HepG2 (cell line): Measurements from ENCODE around the gene PEAR1. TPM values are rescaled to one million over a fixed set of nuclear protein-coding genes. Genes with fewer than 3 reads are reported as not detected.

Experiments used
- ATAC-seq: fragments of 200-7000 bp; cut with Tn5 transposase; 3 replicates; pipeline ENCODE4 v1.9.1; 2020; ENCODE audit warnings: mild to moderate bottlenecking, moderate library complexity
- BruUV-seq: library from RNA; stranded (reverse); fragments of 400-500 nt; replicated peaks from 2 replicates; lab custom pipeline; 2021; lab: Mats Ljungman, UMichigan
- CTCF ChIA-PET: fragments of 300-600 bp; formaldehyde crosslinking; extraction: SDS; loops from one replicate; lab custom pipeline; 2021; ENCODE audit warnings: low total read pairs, inconsistent platforms, low intra/inter-chr PET ratio; lab: Yijun Ruan, JAX
- POLR2A ChIA-PET: fragments of 350-600 bp; sonication (Branson Sonifier 250); formaldehyde crosslinking; loops from one replicate; lab custom pipeline; 2020; ENCODE audit warnings: antibody characterized with exemption, inconsistent platforms; lab: Yijun Ruan, JAX
- DNase-seq: peaks from one replicate; pipeline ENCODE4 v3.0.0-alpha.2; 2015; ENCODE audit warnings: low spot score
- FAIRE-seq: peaks from 3 replicates; lab custom pipeline; 2011; peaks lifted over from hg19 to GRCh38; lab: Jason Lieb, UNC
- H2AFZ ChIP-seq: one replicate; pipeline ENCODE4 v1.6.1; 2011; ENCODE audit warnings: low read length, inconsistent platforms
- H3K27ac ChIP-seq: fragments of 300-600 bp; 3 replicates; pipeline ENCODE4 v1.8.0; 2011; ENCODE audit warnings: mixed run types, mild to moderate bottlenecking, mixed read lengths, low read length, inconsistent platforms; ENCODE audit not compliant: insufficient read depth; ENCODE audit errors: extremely low read length
- H3K27me3 ChIP-seq, 2 experiments: fragments of 200-600 bp in 1 of 2; 2 replicates in 1 of 2; 3 replicates in 1 of 2; pipeline versions ENCODE4 v1.6.0 to v1.8.0; 2011; ENCODE audit warnings: low read length in 2 of 2, mild to moderate bottlenecking in 2 of 2, moderate library complexity in 2 of 2, inconsistent platforms in 1 of 2; ENCODE audit not compliant: insufficient read depth in 2 of 2, control insufficient read depth in 1 of 2
- H3K36me3 ChIP-seq, 2 experiments: fragments of 200-600 bp in 1 of 2; replicated peaks in 1 of 2; 2 replicates in 1 of 2; 3 replicates in 1 of 2; pipeline versions ENCODE4 v1.5.1 to v1.8.0; 2011; ENCODE audit warnings: low read length in 2 of 2, inconsistent platforms in 1 of 2; ENCODE audit not compliant: insufficient read depth in 2 of 2, control insufficient read depth in 1 of 2
- H3K4me1 ChIP-seq: 2 replicates; pipeline ENCODE4 v1.5.1; 2012; ENCODE audit warnings: low read length, inconsistent platforms; ENCODE audit not compliant: insufficient read depth
- H3K4me2 ChIP-seq: 2 replicates; pipeline ENCODE4 v1.6.0; 2011; ENCODE audit warnings: low read depth, low read length, inconsistent platforms
- H3K4me3 ChIP-seq, 3 experiments: fragments of 200-600 bp in 1 of 3; sonication (generic), shearing (Covaris generic) in 1 of 3; replicated peaks in 1 of 3; 2 replicates each; pipeline ENCODE4 v1.5.1; 2011 to 2016; ENCODE audit warnings: low read length in 3 of 3, inconsistent platforms in 2 of 3, low read depth in 2 of 3, mild to moderate bottlenecking in 2 of 3, control low read depth in 1 of 3, mixed read lengths in 1 of 3; ENCODE audit not compliant: insufficient read depth in 1 of 3
- H3K79me2 ChIP-seq: one replicate; pipeline ENCODE4 v1.6.1; 2011; ENCODE audit warnings: low read length, inconsistent platforms; ENCODE audit not compliant: insufficient read depth
- H3K9ac ChIP-seq: 2 replicates; pipeline ENCODE4 v1.6.0; 2011; ENCODE audit warnings: mild to moderate bottlenecking, low read depth, low read length, inconsistent platforms; ENCODE audit not compliant: insufficient read depth
- H3K9me3 ChIP-seq: 2 replicates; pipeline ENCODE4 v1.5.1; 2012; ENCODE audit warnings: mild to moderate bottlenecking, low read length
- H4K20me1 ChIP-seq: 2 replicates; pipeline ENCODE4 v1.6.0; 2011; ENCODE audit warnings: inconsistent platforms, mild to moderate bottlenecking, low read length, moderate library complexity; ENCODE audit not compliant: insufficient read depth
- AKNA ChIP-seq: sonication (generic); formaldehyde crosslinking; IDR thresholded peaks from 2 replicates; pipeline ENCODE4 v1.4.0; 2020; ENCODE audit warnings: missing genetic modification reagents, borderline replicate concordance
- GMEB1 ChIP-seq: sonication (generic); formaldehyde crosslinking; IDR thresholded peaks from 2 replicates; pipeline ENCODE4 v1.5.1; 2020; ENCODE audit warnings: missing genetic modification reagents, mild to moderate bottlenecking, borderline replicate concordance
- ZFP36 ChIP-seq: fragments of 150-350 bp; IDR thresholded peaks from 2 replicates; pipeline ENCODE4 v1.6.1; 2018; ENCODE audit warnings: borderline replicate concordance, low read length, low read depth; ENCODE audit not compliant: partially characterized antibody
- ZNF768 ChIP-seq: sonication (generic); formaldehyde crosslinking; IDR thresholded peaks from 2 replicates; pipeline ENCODE4 v1.4.0; 2020; ENCODE audit warnings: missing genetic modification reagents
- WGBS: methylation state at CpG from one replicate; pipeline ENCODE4 v1.1.6; 2017; ENCODE audit warnings: low lambda C conversion rate; 5-methylcytosine and 5-hydroxymethylcytosine counted together
- in situ Hi-C: cut with HindIII; loops from 2 replicates; pipeline ENCODE4 v1.10.0; 2017; ENCODE audit warnings: low pct_unique_long_range_greater_than_20kb; ENCODE audit not compliant: extremely low pct_ligation_motif_present
- intact Hi-C: fragments of 100-400 bp; cut with micrococcal nuclease; formaldehyde crosslinking; loops from one replicate; pipeline ENCODE4 v1.10.0; 2022; ENCODE audit not compliant: unreplicated experiment
- polyA plus RNA-seq, 8 experiments: library from polyadenylated mRNA; depleted of rRNA in 3 of 8; stranded (reverse) in 7 of 8; unstranded in 1 of 8; fragments of >200 nt; fragmentation: Illumina TruSeq in 4 of 8; extraction: Trizol in 4 of 8; gene quantifications; 2 replicates each; pipeline versions ENCODE4 v1.2.1 to v1.2.3, GENCODE V29; 2011 to 2016; ENCODE audit warnings: low read depth in 4 of 8, missing spikeins in 1 of 8, mixed read lengths in 1 of 8; ENCODE audit not compliant: insufficient read depth in 1 of 8
- total RNA-seq, 5 experiments: library from RNA; depleted of rRNA; stranded (reverse); fragments of >200 nt; fragmentation: Illumina TruSeq; extraction: Trizol; gene quantifications; 2 replicates each; pipeline ENCODE4 v1.2.3, GENCODE V29; 2016; ENCODE audit warnings: low read depth in 1 of 5

The PEAR1 gene
- total and polyA plus RNA-seq, 2 of the 13 experiments (the other 11 are each of a cell fraction or from before 2014, with no cell fraction given): 0.27 to 0.41 TPM

- FAIRE-seq (no peak), ATAC-seq (no peak), DNase-seq (no peak)
- Histone ChIP-seq H3K27me3 (peaks cover 10 to 79% of the 10 kb centered on the region in 2 experiments), H3K9me3 (no peaks in the 10 kb centered on the region), H2AFZ (no peak overlapping the region), H4K20me1 (no peaks in the 10 kb centered on the region), H3K9ac (no peak overlapping the region), H3K4me3 (no peak overlapping the region), H3K36me3 (no peaks in the 10 kb centered on the region), H3K4me2 (no peak overlapping the region), H3K4me1 (no peaks in the 10 kb centered on the region), H3K79me2 (no peaks in the 10 kb centered on the region), H3K27ac (no peak overlapping the region)
- ChIA-PET CTCF (no interaction called here), POLR2A (no interaction called here)
- 0% methylated on average over 1 of the region's 1 CpG for WGBS
- in situ Hi-C loops (no loop called here), intact Hi-C loops (no loop called here)
- BruUV-seq: no TSS peak
- peak; percentile 23; the same call in 1 of the 2 replicates for TF ChIP-seq ZNF768
- no peak for TF ChIP-seq AKNA (CRISPR knock-in tag)
Observed at GRCh38 chr1:156885314-156885713, 8.2 kb upstream of the PEAR1 start.

GRCh38 chr1:156885880-156886355, 7.6 kb upstream of the PEAR1 start:
- Histone ChIP-seq H3K36me3 (no peaks in the 10 kb centered on the region), H3K4me3 (no peak overlapping the region), H3K4me1 (no peaks in the 10 kb centered on the region), H3K79me2 (no peaks in the 10 kb centered on the region), H3K9ac (no peak overlapping the region), H2AFZ (no peak overlapping the region), H3K27ac (no peak overlapping the region), H3K4me2 (no peak overlapping the region), H4K20me1 (no peaks in the 10 kb centered on the region), H3K27me3 (peaks cover 8 to 74% of the 10 kb centered on the region in 2 experiments), H3K9me3 (no peaks in the 10 kb centered on the region)
- 10% methylated on average over 11 of the region's 13 CpGs for WGBS
- TF ChIP-seq GMEB1 (CRISPR knock-in tag) (no peak), ZFP36 (peak; percentile 67)
- in situ Hi-C loops (no loop called here), intact Hi-C loops (no loop called here)
- ChIA-PET POLR2A (no interaction called here), CTCF (no interaction called here)
- FAIRE-seq (no peak), ATAC-seq (no peak), DNase-seq (no peak)
- no TSS peak for BruUV-seq
